ENCODE data around the gene GPX4. TPM values are rescaled to one million over a fixed set of nuclear protein-coding genes. Genes with fewer than 3 reads are reported as not detected.

The GPX4 gene
- total and polyA plus RNA-seq, 2 of the 13 experiments (the other 11 are each of a cell fraction or from before 2014, with no cell fraction given) = 535 to 613 TPM

DNA sequence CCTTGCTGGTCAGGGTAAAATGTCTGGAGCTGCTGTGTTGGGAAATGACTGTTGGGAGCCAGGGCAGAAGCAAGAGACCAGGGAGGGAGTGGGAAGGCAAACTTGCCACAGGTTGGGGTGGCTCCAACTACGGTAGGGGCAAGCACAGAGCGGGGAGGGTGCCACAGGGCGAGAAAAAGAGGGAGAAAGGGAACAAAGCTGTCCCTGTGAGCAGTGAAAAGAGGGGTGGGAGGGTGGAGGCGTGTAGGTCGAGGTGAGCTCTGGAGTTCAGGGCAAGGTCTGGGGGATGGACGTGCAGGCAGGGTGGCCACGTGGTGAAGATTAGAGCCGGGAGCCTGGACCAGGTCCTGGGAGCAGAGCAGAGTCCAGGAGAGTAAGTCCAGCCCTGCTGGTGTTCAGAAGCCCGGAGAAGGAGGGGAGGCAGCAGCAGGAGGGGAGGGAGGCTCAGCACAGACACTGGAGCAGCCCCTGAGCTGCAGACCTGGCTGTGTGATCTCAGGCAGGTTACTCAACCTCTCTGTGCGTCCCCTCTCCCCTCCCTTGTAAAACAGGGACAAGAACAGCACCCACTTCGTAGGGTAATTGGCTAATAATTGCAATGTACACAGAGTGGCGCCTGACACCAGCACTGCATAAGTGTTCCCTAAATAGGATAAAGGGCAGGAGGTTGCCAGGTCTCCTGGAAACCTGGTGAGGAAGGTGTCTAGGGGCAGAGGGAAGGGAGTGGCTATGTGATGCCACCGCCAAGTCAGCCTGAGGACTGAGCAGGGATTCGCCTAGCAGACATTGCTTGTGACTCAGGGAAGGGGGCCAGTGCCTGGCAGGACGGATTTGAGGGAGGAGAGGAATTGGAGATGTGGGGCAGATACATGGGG lies 5.4 kb upstream of the GPX4 start (continued):
- peak; percentile 49 for TF ChIP-seq NR2C2 (CRISPR knock-in tag; IDR thresholded peaks at IDR 0.05; ENCODE audit: borderline replicate concordance)
- no peak for TF ChIP-seq ZBTB1 (CRISPR knock-in tag; IDR thresholded peaks at IDR 0.05; ENCODE audit: borderline replicate concordance)
- no peak for TF ChIP-seq GABPA (IDR thresholded peaks at IDR 0.05; ENCODE audit: low read depth, low read length)
- TF ChIP-seq GABPA (CRISPR knock-in tag; IDR thresholded peaks at IDR 0.05; ENCODE audit: low read depth) = peak; percentile 51
- TF ChIP-seq FOSL2 (CRISPR knock-in tag; IDR thresholded peaks at IDR 0.05) = peak; percentile 26
- TF ChIP-seq SP5 (CRISPR knock-in tag; IDR thresholded peaks at IDR 0.05; ENCODE audit: borderline replicate concordance, low read depth) = no peak
- peak; percentile 93 for TF ChIP-seq ZSCAN31 (CRISPR knock-in tag; IDR thresholded peaks at IDR 0.05; ENCODE audit: low read depth)
- TF ChIP-seq ZNF713 (CRISPR knock-in tag; IDR thresholded peaks at IDR 0.05) = no peak
- peak; percentile 37; the same call in 1 of the 2 replicates for TF ChIP-seq ATF7-NPFF (CRISPR knock-in tag; IDR thresholded peaks at IDR 0.05; ENCODE audit: low read depth)
- TF ChIP-seq, protein P1, sequence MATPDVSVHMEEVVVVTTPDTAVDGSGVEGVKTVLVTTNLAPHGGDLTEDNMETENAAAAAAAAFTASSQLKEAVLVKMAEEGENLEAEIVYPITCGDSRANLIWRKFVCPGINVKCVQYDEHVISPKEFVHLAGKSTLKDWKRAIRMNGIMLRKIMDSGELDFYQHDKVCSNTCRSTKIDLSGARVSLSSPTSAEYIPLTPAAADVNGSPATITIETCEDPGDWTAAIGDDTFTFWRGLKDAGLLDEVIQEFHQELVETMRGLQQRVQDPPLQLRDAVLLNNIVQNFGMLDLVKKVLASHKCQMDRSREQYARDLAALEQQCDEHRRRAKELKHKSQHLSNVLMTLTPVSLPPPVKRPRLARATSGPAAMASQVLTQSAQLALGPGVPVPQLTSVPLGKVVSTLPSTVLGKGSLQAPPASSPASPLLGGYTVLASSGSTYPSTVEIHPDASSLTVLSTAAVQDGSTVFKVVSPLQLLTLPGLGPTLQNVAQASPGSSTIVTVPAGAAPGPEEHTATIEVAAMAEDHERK (CRISPR knock-in tag; IDR thresholded peaks at IDR 0.05; ENCODE audit: low read depth) = no peak
- TF ChIP-seq ZNF512 (CRISPR knock-in tag; IDR thresholded peaks at IDR 0.05) = no peak
- TF ChIP-seq, protein P2, sequence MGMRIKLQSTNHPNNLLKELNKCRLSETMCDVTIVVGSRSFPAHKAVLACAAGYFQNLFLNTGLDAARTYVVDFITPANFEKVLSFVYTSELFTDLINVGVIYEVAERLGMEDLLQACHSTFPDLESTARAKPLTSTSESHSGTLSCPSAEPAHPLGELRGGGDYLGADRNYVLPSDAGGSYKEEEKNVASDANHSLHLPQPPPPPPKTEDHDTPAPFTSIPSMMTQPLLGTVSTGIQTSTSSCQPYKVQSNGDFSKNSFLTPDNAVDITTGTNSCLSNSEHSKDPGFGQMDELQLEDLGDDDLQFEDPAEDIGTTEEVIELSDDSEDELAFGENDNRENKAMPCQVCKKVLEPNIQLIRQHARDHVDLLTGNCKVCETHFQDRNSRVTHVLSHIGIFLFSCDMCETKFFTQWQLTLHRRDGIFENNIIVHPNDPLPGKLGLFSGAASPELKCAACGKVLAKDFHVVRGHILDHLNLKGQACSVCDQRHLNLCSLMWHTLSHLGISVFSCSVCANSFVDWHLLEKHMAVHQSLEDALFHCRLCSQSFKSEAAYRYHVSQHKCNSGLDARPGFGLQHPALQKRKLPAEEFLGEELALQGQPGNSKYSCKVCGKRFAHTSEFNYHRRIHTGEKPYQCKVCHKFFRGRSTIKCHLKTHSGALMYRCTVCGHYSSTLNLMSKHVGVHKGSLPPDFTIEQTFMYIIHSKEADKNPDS (CRISPR knock-in tag; IDR thresholded peaks at IDR 0.05) = no peak
- TF ChIP-seq ZNF124 (CRISPR knock-in tag; IDR thresholded peaks at IDR 0.05) = no peak
- no peak for TF ChIP-seq PRDM4 (CRISPR knock-in tag; IDR thresholded peaks at IDR 0.05; ENCODE audit: borderline replicate concordance)
- TF ChIP-seq ZNF850 (CRISPR knock-in tag; conservative IDR thresholded peaks at IDR 0.05) = no peak
- TF ChIP-seq ZNF329 (CRISPR knock-in tag; IDR thresholded peaks at IDR 0.05; ENCODE audit: low read depth) = no peak
- 0 out of 2 replicates have a peak, but pooled peaks have one; percentile 31 for TF ChIP-seq HDAC2 (CRISPR knock-in tag; IDR thresholded peaks at IDR 0.05)
- TF ChIP-seq SP140L (CRISPR knock-in tag; IDR thresholded peaks at IDR 0.05; ENCODE audit: borderline replicate concordance) = no peak
- no peak for TF ChIP-seq MTA3 (CRISPR knock-in tag; IDR thresholded peaks at IDR 0.05)
